Endothelial cell of umbilical vein (primary cell): ENCODE results near the gene FHDC1. TPM values are rescaled to one million over a fixed set of nuclear protein-coding genes. Genes with fewer than 3 reads are reported as not detected.

Experiments
- BruUV-seq: library from RNA; stranded (reverse); fragments of 400-500 nt; replicated peaks from 2 replicates; lab custom pipeline; 2021; lab: Mats Ljungman, UMichigan
- CTCF ChIA-PET: fragments of 300-600, 350-600 bp; sonication (Branson Sonifier 250); formaldehyde crosslinking; loops from one replicate; lab custom pipeline; 2021; ENCODE audit warnings: antibody characterized with exemption, inconsistent platforms; lab: Charles Lee
- POLR2A ChIA-PET: fragments of 300-600, 350-600 bp; sonication (Branson Sonifier 250); formaldehyde crosslinking; loops from one replicate; lab custom pipeline; 2021; ENCODE audit warnings: antibody characterized with exemption, inconsistent platforms; lab: Charles Lee
- DNase-seq: peaks from one replicate; pipeline ENCODE4 v3.0.0-alpha.2; 2011; ENCODE audit warnings: low read depth, low spot score
- FAIRE-seq: peaks from 2 replicates; lab custom pipeline; 2011; peaks lifted over from hg19 to GRCh38; lab: Jason Lieb, UNC
- H2AFZ ChIP-seq: 2 replicates; pipeline ENCODE4 v1.6.0; 2012; ENCODE audit warnings: low read depth, low read length, control low read depth, inconsistent platforms
- H3K27ac ChIP-seq: 2 replicates; pipeline ENCODE4 v1.5.1; 2011; ENCODE audit warnings: low read depth, mild to moderate bottlenecking, control low read depth, low read length, moderate library complexity; ENCODE audit not compliant: insufficient read depth
- H3K27me3 ChIP-seq, 2 experiments: 2 replicates each; pipeline versions ENCODE4 v1.6.0 to v1.6.1; 2011; ENCODE audit warnings: low read length in 2 of 2, mixed read lengths in 1 of 2; ENCODE audit not compliant: control insufficient read depth in 2 of 2, insufficient read depth in 2 of 2
- H3K36me3 ChIP-seq, 2 experiments: 2 replicates in 1 of 2; 3 replicates in 1 of 2; pipeline ENCODE4 v1.5.1; 2011; ENCODE audit warnings: low read length in 2 of 2, mild to moderate bottlenecking in 1 of 2, moderate library complexity in 1 of 2; ENCODE audit not compliant: control insufficient read depth in 2 of 2, insufficient read depth in 2 of 2; ENCODE audit errors: extremely low read depth in 1 of 2
- H3K4me1 ChIP-seq: 3 replicates; pipeline ENCODE4 v1.5.1; 2011; ENCODE audit warnings: mild to moderate bottlenecking, low read length; ENCODE audit not compliant: control insufficient read depth, insufficient read depth; ENCODE audit errors: extremely low read depth
- H3K4me2 ChIP-seq: 2 replicates; pipeline ENCODE4 v1.6.1; 2011; ENCODE audit warnings: low read length, control low read depth, mixed read lengths; ENCODE audit not compliant: insufficient read depth
- H3K4me3 ChIP-seq, 3 experiments: fragments of 200-600 bp in 1 of 3; sonication (generic), shearing (Covaris generic) in 1 of 3; replicated peaks in 1 of 3; 2 replicates each; pipeline ENCODE4 v1.5.1; 2011 to 2016; ENCODE audit warnings: control low read depth in 3 of 3, low read length in 3 of 3, mild to moderate bottlenecking in 2 of 3, inconsistent platforms in 1 of 3, low read depth in 1 of 3, moderate library complexity in 1 of 3; ENCODE audit not compliant: insufficient read depth in 1 of 3
- H3K79me2 ChIP-seq: 2 replicates; pipeline ENCODE4 v1.6.0; 2012; ENCODE audit warnings: low read length, inconsistent platforms; ENCODE audit not compliant: control insufficient read depth, insufficient read depth
- H3K9ac ChIP-seq: replicated peaks from 2 replicates; pipeline ENCODE3; 2011; ENCODE audit warnings: low read length, control low read depth; ENCODE audit not compliant: insufficient read depth; ENCODE audit errors: extremely low read depth
- H3K9me1 ChIP-seq: replicated peaks from 3 replicates; pipeline ENCODE4 v1.6.0; 2011; ENCODE audit warnings: mild to moderate bottlenecking, low read length; ENCODE audit not compliant: control insufficient read depth, insufficient read depth; ENCODE audit errors: extremely low read depth
- H3K9me3 ChIP-seq: replicated peaks from 2 replicates; pipeline ENCODE4 v1.5.1; 2012; ENCODE audit warnings: low read length, inconsistent platforms; ENCODE audit not compliant: control insufficient read depth, insufficient read depth
- H4K20me1 ChIP-seq: replicated peaks from 2 replicates; pipeline ENCODE3; 2011; ENCODE audit warnings: mild to moderate bottlenecking, low read length; ENCODE audit not compliant: control insufficient read depth, insufficient read depth; ENCODE audit errors: extremely low read depth
- EZH2 ChIP-seq: IDR thresholded peaks from 2 replicates; pipeline ENCODE4 v1.6.1; 2012; ENCODE audit warnings: borderline replicate concordance, low read depth, mild to moderate bottlenecking, moderate library complexity, low read length, inconsistent platforms; ENCODE audit not compliant: severe bottlenecking
- FOS ChIP-seq: IDR thresholded peaks from 2 replicates; pipeline ENCODE4 v1.6.1; 2011; ENCODE audit warnings: mild to moderate bottlenecking, low read length, moderate library complexity, borderline replicate concordance; ENCODE audit not compliant: insufficient read depth
- GATA2 ChIP-seq: IDR thresholded peaks from 2 replicates; pipeline ENCODE4 v1.7.0; 2011; ENCODE audit warnings: low read depth, mild to moderate bottlenecking, moderate library complexity, mixed read lengths, low read length; ENCODE audit not compliant: insufficient read length, insufficient read depth
- JUN ChIP-seq: IDR thresholded peaks from 2 replicates; pipeline ENCODE4 v1.6.1; 2011; ENCODE audit warnings: borderline replicate concordance, low read depth; ENCODE audit not compliant: insufficient read length, insufficient read depth
- MAX ChIP-seq: IDR thresholded peaks from 2 replicates; pipeline ENCODE4 v1.6.1; 2011; ENCODE audit not compliant: insufficient read depth, insufficient read length
- MYC ChIP-seq: IDR thresholded peaks from one replicate; pipeline ENCODE4 v1.6.1; 2011; ENCODE audit warnings: mild to moderate bottlenecking, low read depth, low read length
- POLR2A ChIP-seq: IDR thresholded peaks from 2 replicates; pipeline ENCODE4 v1.6.1; 2012; ENCODE audit warnings: low read depth, mild to moderate bottlenecking, control low read depth, low read length
- POLR2AphosphoS5 ChIP-seq: IDR thresholded peaks from 2 replicates; pipeline ENCODE4 v1.6.1; 2012; ENCODE audit warnings: low read depth, mild to moderate bottlenecking, control low read depth, low read length, moderate library complexity; ENCODE audit not compliant: insufficient read depth
- dilution Hi-C: fragments of 300-500 bp; cut with MboI; formaldehyde crosslinking; loops from one replicate; pipeline ENCODE4 v1.15.0; 2019; ENCODE audit warnings: low sequenced_read_pairs; ENCODE audit not compliant: extremely low pct_ligation_motif_present
- intact Hi-C: fragments of 100-400 bp; cut with micrococcal nuclease; formaldehyde crosslinking; loops from one replicate; pipeline ENCODE4 v1.10.0; 2022
- polyA plus RNA-seq, 4 experiments: library from polyadenylated mRNA; depleted of rRNA in 3 of 4; stranded (reverse) in 3 of 4; unstranded in 1 of 4; fragments of >200 nt; gene quantifications; 2 replicates each; pipeline versions ENCODE4 v1.2.1 to v1.2.3, GENCODE V29; 2011 to 2012; ENCODE audit warnings: missing spikeins in 1 of 4
- total RNA-seq: library from RNA; stranded (reverse); gene quantifications from 2 replicates; pipeline ENCODE4 v1.2.3, GENCODE V29; 2021
- TF ChIP-seq, protein P1 (sequence below), 2 donors: IDR thresholded peaks; 1 replicate in 1 of 2; 2 replicates in 1 of 2; pipeline ENCODE4 v1.5.1; 2011; ENCODE audit warnings: low read length in 2 of 2, mild to moderate bottlenecking in 2 of 2, moderate library complexity in 2 of 2, control low read depth in 1 of 2, inconsistent platforms in 1 of 2, low read depth in 1 of 2; ENCODE audit not compliant: insufficient read depth in 1 of 2; ENCODE audit errors: extremely low read depth in 1 of 2

FHDC1 gene
- total and polyA plus RNA-seq, 2 donors (not counting 3 experiments of a cell fraction or from before 2014, with no cell fraction given) = 0.03 to 0.18 TPM

DNA sequence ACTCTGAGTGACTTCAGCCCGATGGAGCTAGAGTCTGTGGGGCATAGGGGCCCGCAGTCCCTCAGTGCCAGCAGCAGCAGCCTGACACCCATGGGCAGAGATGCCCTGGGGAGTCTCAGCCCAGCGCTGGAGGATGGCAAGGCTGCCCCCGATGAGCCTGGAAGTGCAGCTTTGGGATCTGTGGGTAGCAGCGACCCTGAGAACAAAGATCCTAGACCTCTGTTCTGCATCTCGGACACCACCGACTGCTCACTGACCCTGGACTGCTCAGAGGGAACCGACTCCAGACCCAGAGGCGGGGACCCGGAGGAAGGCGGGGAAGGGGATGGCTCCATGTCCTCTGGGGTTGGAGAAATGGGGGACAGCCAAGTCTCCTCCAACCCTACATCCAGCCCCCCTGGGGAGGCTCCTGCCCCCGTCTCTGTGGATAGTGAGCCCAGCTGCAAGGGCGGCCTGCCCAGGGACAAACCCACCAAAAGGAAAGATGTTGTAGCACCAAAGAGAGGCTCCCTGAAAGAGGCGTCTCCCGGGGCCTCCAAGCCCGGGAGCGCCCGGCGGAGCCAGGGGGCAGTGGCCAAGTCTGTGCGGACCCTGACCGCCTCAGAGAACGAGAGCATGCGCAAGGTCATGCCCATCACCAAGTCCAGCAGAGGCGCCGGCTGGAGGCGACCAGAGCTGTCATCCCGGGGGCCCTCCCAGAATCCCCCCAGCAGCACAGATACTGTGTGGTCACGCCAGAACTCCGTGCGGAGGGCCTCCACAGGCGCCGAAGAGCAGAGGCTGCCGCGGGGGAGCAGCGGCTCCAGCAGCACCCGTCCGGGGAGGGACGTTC, 39.5 kb downstream of the FHDC1 start:
- no peak overlapping the region for H2AFZ ChIP-seq
- no peaks in the 10 kb centered on the region for H3K9me3 ChIP-seq
- FAIRE-seq (no peak), DNase-seq (no peak)
- no peak overlapping the region for H3K4me2 ChIP-seq
- no peaks in the 10 kb centered on the region for H4K20me1 ChIP-seq
- ChIA-PET CTCF (interaction anchor here (1.5 kb wide), 1 partner anchor 8 kb away, joined by 6 read pairs; no protein-coding TSS in a partner anchor), POLR2A (no interaction called here)
- dilution Hi-C loops (no loop called here), intact Hi-C loops (no loop called here)
- H3K27ac ChIP-seq = no peak overlapping the region
- H3K9ac ChIP-seq = no peak overlapping the region
- no peak overlapping the region for H3K4me3 ChIP-seq
- H3K9me1 ChIP-seq = no peaks in the 10 kb centered on the region
- no peaks in the 10 kb centered on the region for H3K4me1 ChIP-seq
- no peaks in the 10 kb centered on the region for H3K79me2 ChIP-seq
- peaks cover 0 to 2% of the 10 kb centered on the region in 2 experiments for H3K27me3 ChIP-seq
- no TSS peak for BruUV-seq
- H3K36me3 ChIP-seq = no peaks in the 10 kb centered on the region
- no peak for TF ChIP-seq POLR2A
- TF ChIP-seq JUN = no peak
- TF ChIP-seq, protein P1, sequence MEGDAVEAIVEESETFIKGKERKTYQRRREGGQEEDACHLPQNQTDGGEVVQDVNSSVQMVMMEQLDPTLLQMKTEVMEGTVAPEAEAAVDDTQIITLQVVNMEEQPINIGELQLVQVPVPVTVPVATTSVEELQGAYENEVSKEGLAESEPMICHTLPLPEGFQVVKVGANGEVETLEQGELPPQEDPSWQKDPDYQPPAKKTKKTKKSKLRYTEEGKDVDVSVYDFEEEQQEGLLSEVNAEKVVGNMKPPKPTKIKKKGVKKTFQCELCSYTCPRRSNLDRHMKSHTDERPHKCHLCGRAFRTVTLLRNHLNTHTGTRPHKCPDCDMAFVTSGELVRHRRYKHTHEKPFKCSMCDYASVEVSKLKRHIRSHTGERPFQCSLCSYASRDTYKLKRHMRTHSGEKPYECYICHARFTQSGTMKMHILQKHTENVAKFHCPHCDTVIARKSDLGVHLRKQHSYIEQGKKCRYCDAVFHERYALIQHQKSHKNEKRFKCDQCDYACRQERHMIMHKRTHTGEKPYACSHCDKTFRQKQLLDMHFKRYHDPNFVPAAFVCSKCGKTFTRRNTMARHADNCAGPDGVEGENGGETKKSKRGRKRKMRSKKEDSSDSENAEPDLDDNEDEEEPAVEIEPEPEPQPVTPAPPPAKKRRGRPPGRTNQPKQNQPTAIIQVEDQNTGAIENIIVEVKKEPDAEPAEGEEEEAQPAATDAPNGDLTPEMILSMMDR (IDR thresholded peaks at IDR 0.05; ENCODE audit: extremely low read depth in 1 of 2, insufficient read depth in 1 of 2, low read depth in 1 of 2, low read length in 2 of 2) = no peak
- TF ChIP-seq POLR2AphosphoS5 = no peak
- TF ChIP-seq GATA2 = no peak
- TF ChIP-seq EZH2 = no peak
- no peak for TF ChIP-seq MYC
- TF ChIP-seq MAX = no peak
- TF ChIP-seq FOS = no peak
